AG09309 (cell line): Measurements from ENCODE around the gene TTYH3.

ENCODE experiments used
- DNase-seq: peaks from one replicate; pipeline ENCODE4 v3.0.0-alpha.2; 2010; ENCODE audit warnings: low read depth
- H3K4me3 ChIP-seq: 2 replicates; pipeline ENCODE4 v1.5.1; 2011; ENCODE audit warnings: mild to moderate bottlenecking, low read depth, low read length, moderate library complexity; ENCODE audit not compliant: control insufficient read depth
- CTCF ChIP-seq: IDR thresholded peaks from 2 replicates; pipeline ENCODE4 v1.5.1; 2011; ENCODE audit warnings: mild to moderate bottlenecking, low read depth, low read length, inconsistent platforms; ENCODE audit not compliant: insufficient read depth, control insufficient read depth; ENCODE audit errors: missing control alignments

TTYH3 gene

DNA sequence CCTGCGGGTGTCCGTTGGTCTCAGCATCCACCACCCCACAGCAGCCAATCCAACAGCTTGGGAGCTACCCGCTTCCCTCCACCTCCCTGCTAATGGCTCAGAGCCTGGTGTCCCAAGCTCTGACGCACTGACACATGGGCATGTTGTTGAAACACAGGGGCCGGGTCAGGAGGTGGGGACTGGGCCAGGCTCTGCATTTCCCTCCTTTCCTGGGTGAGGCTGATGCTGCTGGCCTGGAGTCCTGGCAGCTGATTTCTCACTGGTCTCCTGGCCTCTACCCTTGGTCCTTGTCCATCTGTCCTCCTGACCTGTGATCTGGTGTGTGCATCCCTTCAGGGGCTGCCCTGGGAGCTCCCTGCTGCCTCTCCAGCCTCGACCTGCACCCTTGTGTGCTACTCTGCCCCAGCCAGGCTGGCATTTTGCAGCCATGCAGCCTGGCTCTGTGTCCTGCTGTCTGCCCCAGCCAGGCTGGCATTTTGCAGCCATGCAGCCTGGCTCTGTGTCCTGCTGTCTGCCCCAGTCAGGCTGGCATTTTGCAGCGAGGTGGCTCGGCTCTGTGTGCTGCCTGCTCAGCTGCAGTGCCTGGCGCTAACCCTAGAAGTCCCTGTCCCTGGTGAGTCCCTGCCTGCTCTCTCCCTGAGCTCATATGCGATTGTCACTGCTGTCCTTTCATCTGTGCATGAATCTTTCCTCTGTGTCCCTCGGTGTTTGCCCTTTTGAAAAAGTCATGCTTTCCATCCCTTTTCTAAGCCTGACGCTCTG, 70.2 kb downstream of the TTYH3 start:
- no peak for DNase-seq
- TF ChIP-seq CTCF: no peak

DNA sequence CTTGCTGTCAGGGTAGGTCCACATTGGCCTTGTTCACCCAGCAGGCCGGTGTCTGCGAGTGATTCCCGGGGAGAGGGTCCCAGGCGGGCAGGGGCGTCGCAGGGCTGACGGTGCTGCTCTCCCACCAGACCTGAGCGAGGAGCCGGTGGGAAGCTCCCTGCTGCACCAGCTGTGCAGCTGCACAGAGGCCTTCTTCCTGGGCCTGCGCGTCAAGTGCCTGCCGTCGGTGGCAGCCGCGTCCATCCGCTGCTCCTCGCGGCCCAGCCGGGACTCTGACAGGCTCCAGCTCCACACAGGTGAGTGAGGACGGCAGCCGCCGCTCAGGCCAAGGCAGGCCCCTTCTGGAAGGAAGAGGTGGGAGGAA, 70.8 kb downstream of the TTYH3 start:
- no peak overlapping the region for H3K4me3 ChIP-seq
- DNase-seq: no peak
- no peak for TF ChIP-seq CTCF

More for the DNA sequence above, 70.2 kb downstream of the TTYH3 start:
- no peak overlapping the region for H3K4me3 ChIP-seq

DNA sequence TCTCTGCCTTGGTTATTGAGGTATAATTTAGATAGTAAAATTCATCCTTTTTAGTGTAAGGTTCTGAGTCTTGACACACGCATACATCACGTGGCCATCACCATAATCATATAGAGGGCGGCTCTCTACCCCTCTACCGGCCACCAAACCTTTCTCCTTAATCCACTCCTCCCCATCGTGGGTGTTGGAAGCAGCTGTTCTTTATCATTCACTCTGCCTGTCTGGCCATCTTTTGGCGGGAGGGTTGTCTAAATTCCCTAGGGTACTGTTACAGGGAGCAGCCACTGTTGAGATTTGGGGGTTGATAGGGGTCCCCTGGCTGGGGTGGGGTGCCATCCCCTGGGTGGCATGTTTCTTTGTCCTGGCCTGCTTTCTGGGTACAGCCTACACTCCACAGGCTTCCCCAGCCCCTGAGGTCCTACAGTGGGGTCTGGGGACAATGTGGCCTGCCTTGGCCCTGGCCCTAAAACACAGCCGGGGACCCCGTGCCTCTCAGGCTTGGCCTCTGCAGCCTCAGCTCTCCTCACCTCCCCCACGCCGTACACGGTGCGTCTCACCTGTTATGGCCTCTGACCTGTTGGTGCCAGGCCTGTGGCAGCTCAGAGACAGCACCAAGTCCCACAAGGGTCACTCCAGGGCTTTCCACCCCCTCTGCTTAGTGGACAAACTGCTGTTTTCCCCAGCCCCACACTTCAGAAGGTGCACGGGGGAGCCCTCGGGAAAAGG, 73.7 kb downstream of the TTYH3 start:
- no peak for TF ChIP-seq CTCF
- DNase-seq: no peak
- H3K4me3 ChIP-seq: no peak overlapping the region

- TF ChIP-seq CTCF: no peak
- no peak overlapping the region for H3K4me3 ChIP-seq
- no peak for DNase-seq
Measured at GRCh38 chr7:2706685-2707126, 74.9 kb downstream of the TTYH3 start.

DNA sequence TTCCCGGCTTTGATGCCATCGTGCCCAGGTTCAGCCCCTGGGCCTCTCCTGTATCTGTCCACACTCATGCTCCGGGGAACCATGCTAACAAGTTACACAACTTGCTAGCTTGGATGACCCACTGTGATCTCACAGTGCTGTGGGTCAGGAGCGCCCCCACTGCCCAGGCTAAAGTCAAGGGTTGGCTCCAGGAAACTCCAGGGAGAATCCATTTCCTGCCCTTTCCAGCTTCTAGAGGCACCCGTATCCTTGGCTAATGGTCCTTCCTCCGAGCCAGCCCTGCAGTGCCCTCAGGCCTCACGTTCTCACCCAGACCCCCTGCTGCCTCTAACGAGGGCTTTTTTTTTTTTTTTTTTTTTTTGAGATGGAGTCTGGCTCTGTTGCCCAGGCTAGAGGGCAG, 75.7 kb downstream of the TTYH3 start:
- TF ChIP-seq CTCF: no peak
- no peak overlapping the region for H3K4me3 ChIP-seq
- no peak for DNase-seq

GRCh38 chr7:2708041-2708440, 76.3 kb downstream of the TTYH3 start:
- TF ChIP-seq CTCF: no peak
- DNase-seq: no peak
- no peak overlapping the region for H3K4me3 ChIP-seq
